ENCODE data around the gene ANKRD29.

ANKRD29 gene

DNA sequence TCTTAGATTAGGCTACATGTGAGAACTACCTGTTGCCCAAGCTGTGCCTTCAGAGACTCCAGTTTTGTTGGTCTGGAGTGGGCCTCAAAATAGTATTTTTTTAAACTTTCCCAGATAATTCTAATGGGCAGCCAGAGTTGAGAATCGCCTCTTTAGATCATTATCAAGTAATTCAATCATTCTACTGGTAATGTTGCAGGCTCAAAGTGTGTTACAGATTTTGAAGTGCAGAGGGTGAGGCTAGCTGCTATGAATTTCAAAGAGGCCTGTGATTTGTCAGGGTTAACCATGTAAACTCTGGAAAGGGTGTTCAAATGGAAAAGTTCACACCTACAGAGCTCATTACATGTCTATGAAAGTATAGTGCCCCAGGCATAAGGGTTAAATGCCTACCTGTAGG is 30.1 kb downstream of the ANKRD29 start:
- no peak for DNase-seq (ENCODE audit: low read depth in 1 of 2, low spot score in 1 of 2)
- no peak for TF ChIP-seq JUND (IDR thresholded peaks at IDR 0.05; ENCODE audit: low read depth)
- in situ Hi-C loops (cut with HindIII; ENCODE audit: low pct_unique_long_range_greater_than_20kb, low sequenced_read_pairs) = no loop called here

DNA sequence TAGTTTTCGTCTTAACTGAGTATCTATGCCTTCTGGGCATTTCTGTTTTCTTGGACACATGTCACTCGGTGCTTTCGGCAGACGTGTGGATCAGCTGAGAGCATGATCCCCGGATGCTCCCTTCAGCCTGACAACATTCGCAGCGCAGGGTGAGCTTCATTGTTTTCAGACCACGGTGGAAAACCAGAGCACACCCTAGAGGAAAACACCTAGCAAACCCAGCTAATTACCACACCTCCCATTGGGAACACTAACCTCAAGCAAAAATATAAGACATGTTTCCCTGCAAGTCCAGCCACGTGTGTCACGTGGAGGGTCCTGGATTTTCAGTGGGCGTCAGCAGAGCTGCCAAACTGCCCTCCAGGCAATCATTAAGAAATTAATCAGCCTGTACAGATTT is 31.0 kb downstream of the ANKRD29 start:
- in situ Hi-C loops (cut with HindIII; ENCODE audit: low pct_unique_long_range_greater_than_20kb, low sequenced_read_pairs) = no loop called here
- no peak for TF ChIP-seq JUND (IDR thresholded peaks at IDR 0.05; ENCODE audit: low read depth)
- peak in 1 of 2 experiments; percentile 52 for DNase-seq (ENCODE audit: low read depth in 1 of 2, low spot score in 1 of 2)

DNA sequence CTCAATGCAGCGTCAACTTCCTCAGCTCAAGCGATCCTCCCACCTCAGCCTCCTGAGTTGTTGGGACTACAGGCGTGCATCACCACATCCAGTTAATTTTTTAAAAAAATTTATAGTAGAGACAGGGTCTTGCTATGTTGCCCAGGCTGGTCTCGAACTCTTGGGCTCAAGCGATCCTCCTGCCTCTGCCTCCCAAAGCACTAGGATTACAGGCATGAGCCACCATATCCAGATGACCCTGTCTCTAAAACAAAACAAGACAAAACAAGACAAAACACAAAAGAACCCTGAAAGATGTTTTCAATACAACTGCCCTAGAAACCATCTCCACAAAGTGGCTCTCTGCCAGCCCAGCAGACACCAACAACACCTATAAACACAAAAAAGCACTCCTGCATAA is 31.4 kb downstream of the ANKRD29 start:
- TF ChIP-seq JUND (IDR thresholded peaks at IDR 0.05; ENCODE audit: low read depth) = no peak
- in situ Hi-C loops (cut with HindIII; ENCODE audit: low pct_unique_long_range_greater_than_20kb, low sequenced_read_pairs) = no loop called here
- DNase-seq (ENCODE audit: low read depth in 1 of 2, low spot score in 1 of 2) = no peak

- DNase-seq (ENCODE audit: low read depth in 1 of 2, low spot score in 1 of 2) = peak in 1 of 2 experiments; percentile 16
- no peak for TF ChIP-seq JUND (IDR thresholded peaks at IDR 0.05; ENCODE audit: low read depth)
- in situ Hi-C loops (cut with HindIII; ENCODE audit: low pct_unique_long_range_greater_than_20kb, low sequenced_read_pairs) = no loop called here
Observed at GRCh38 chr18:23629444-23629946, 33.2 kb downstream of the ANKRD29 start.

DNA sequence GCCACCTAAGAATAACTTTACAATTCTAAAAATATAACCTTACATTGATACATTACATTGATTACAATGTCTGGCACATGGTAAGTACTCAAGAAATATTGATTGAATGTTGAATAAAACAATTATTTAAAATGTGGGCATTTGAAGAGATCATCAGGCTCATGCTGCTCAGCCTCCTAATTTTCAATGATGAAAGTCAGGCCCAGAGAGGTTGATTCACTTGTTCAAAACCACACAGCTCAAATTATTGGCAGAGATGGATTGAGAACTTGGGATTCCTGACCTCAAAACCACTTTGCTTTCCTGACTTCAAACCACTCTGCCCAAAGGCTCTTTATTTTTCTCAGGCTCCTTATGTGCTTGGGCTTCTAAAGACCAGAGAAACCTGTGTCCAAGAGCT is 34.7 kb downstream of the ANKRD29 start:
- DNase-seq (ENCODE audit: low read depth in 1 of 2, low spot score in 1 of 2) = no peak
- TF ChIP-seq JUND (IDR thresholded peaks at IDR 0.05; ENCODE audit: low read depth) = no peak
- in situ Hi-C loops (cut with HindIII; ENCODE audit: low pct_unique_long_range_greater_than_20kb, low sequenced_read_pairs) = no loop called here

GRCh38 chr18:23627321-23627720 is 35.4 kb downstream of the ANKRD29 start:
- TF ChIP-seq JUND (IDR thresholded peaks at IDR 0.05; ENCODE audit: low read depth) = no peak
- no peak for DNase-seq (ENCODE audit: low read depth in 1 of 2, low spot score in 1 of 2)
- in situ Hi-C loops (cut with HindIII; ENCODE audit: low pct_unique_long_range_greater_than_20kb, low sequenced_read_pairs) = no loop called here

GRCh38 chr18:23626451-23627279 is 36.0 kb downstream of the ANKRD29 start:
- no peak for DNase-seq (ENCODE audit: low read depth in 1 of 2, low spot score in 1 of 2)
- in situ Hi-C loops (cut with HindIII; ENCODE audit: low pct_unique_long_range_greater_than_20kb, low sequenced_read_pairs) = no loop called here
- no peak for TF ChIP-seq JUND (IDR thresholded peaks at IDR 0.05; ENCODE audit: low read depth)

GRCh38 chr18:23623040-23623439 is 39.7 kb downstream of the ANKRD29 start:
- no peak for DNase-seq (ENCODE audit: low read depth in 1 of 2, low spot score in 1 of 2)
- TF ChIP-seq JUND (IDR thresholded peaks at IDR 0.05; ENCODE audit: low read depth) = no peak
- in situ Hi-C loops (cut with HindIII; ENCODE audit: low pct_unique_long_range_greater_than_20kb, low sequenced_read_pairs) = no loop called here

GRCh38 chr18:23619388-23619881 is 43.3 kb downstream of the ANKRD29 start:
- no peak for DNase-seq (ENCODE audit: low read depth in 1 of 2, low spot score in 1 of 2)
- TF ChIP-seq JUND (IDR thresholded peaks at IDR 0.05; ENCODE audit: low read depth) = no peak
- in situ Hi-C loops (cut with HindIII; ENCODE audit: low pct_unique_long_range_greater_than_20kb, low sequenced_read_pairs) = no loop called here

DNA sequence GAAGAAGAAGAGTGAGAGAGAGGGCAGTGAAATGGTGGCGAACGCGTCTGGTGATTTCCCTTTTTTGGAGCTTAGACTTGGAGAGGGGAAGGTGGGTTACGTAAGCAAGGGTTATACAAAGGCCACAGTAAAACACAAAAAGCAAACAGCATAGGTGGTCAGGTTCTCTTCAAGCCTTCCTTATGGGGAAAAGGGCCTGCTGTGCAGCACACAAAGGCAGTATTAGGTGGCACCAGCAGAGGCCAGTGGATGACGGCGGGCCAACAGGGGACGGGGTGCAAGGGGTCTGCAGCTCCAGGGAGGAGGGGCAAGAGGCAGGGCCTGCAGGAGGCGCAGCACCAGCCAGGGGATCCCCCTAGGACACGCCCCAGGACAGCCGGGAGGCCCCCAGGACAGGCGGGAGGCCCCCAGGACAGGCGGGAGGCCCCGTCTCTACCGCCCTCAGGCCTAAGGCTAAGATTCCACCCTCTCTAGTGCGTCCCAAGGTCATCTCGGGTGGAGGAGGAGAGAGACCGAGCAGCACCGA is 43.8 kb downstream of the ANKRD29 start:
- in situ Hi-C loops (cut with HindIII; ENCODE audit: low pct_unique_long_range_greater_than_20kb, low sequenced_read_pairs) = no loop called here
- TF ChIP-seq JUND (IDR thresholded peaks at IDR 0.05; ENCODE audit: low read depth) = no peak
- DNase-seq (ENCODE audit: low read depth in 1 of 2, low spot score in 1 of 2) = no peak

DNA sequence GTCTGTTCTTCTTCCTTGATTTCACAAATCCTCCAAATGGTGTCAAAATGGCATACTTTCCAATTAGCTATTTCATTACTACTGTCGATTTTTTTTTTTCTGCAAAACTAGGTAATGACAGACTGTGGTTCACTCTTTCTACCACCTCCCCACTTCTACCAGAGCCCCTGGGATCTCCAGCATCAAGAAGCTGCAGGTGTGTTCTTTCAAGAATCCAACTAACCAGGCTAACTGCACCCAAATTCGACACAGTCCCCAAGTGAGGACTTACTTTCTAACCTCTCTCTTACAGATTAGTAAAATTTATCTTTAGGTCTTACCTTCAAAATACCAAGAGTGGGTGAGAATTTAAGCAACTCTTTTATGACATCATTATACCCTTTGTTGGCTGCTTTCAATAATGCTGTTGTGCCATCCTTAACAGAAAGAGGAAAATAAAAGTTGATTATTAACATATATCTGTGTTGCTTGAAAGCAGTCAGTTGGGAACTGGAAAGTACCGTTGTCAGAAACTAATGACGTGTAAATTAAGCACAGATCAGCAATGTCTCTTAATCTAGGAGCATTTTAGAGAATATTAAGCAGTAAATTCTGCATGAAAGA is 45.2 kb downstream of the ANKRD29 start:
- in situ Hi-C loops (cut with HindIII; ENCODE audit: low pct_unique_long_range_greater_than_20kb, low sequenced_read_pairs) = no loop called here
- DNase-seq (ENCODE audit: low read depth in 1 of 2, low spot score in 1 of 2) = no peak
- TF ChIP-seq JUND (IDR thresholded peaks at IDR 0.05; ENCODE audit: low read depth) = no peak

- TF ChIP-seq JUND (IDR thresholded peaks at IDR 0.05; ENCODE audit: low read depth) = no peak
- no peak for DNase-seq (ENCODE audit: low read depth in 1 of 2, low spot score in 1 of 2)
- in situ Hi-C loops (cut with HindIII; ENCODE audit: low pct_unique_long_range_greater_than_20kb, low sequenced_read_pairs) = no loop called here
Observed at GRCh38 chr18:23616258-23616657, 46.5 kb downstream of the ANKRD29 start.

GRCh38 chr18:23614891-23615290 is 47.8 kb downstream of the ANKRD29 start:
- no peak for TF ChIP-seq JUND (IDR thresholded peaks at IDR 0.05; ENCODE audit: low read depth)
- in situ Hi-C loops (cut with HindIII; ENCODE audit: low pct_unique_long_range_greater_than_20kb, low sequenced_read_pairs) = no loop called here
- no peak for DNase-seq (ENCODE audit: low read depth in 1 of 2, low spot score in 1 of 2)

All from T47D (cell line).